Uterus (tissue), 4 donors: ENCODE results near the gene PDE4B. TPM values are rescaled to one million over a fixed set of nuclear protein-coding genes. Genes with fewer than 3 reads are reported as not detected.
"Not testable (repeated sequence)": the region's sequence is repeated elsewhere in the genome, so short reads cannot be mapped to it uniquely, and the experiment has no call there.

Source experiments
- DNase-seq, 2 donors: peaks; one replicate each; pipeline ENCODE4 v3.0.0-alpha.2; 2019 to 2020
- H3K27ac ChIP-seq, 2 donors: fragments of 200-600 bp; sonication (generic); 1 replicate in 1 of 2; 2 replicates in 1 of 2; pipeline ENCODE4 v1.5.1; 2016 to 2018
- H3K27me3 ChIP-seq, 2 donors: fragments of 200-600 bp; sonication (generic); one replicate each; pipeline ENCODE4 v1.5.1; 2018 to 2019; ENCODE audit warnings: control low read depth in 1 of 2
- H3K36me3 ChIP-seq, 2 donors: fragments of 200-600 bp; sonication (generic); one replicate each; pipeline ENCODE4 v1.5.1; 2019; ENCODE audit warnings: control low read depth in 1 of 2
- H3K4me1 ChIP-seq, 2 donors: fragments of 200-600 bp; sonication (generic); one replicate each; pipeline ENCODE4 v1.5.1; 2018 to 2019; ENCODE audit warnings: control low read depth in 1 of 2
- H3K4me3 ChIP-seq, 2 donors: fragments of 200-600 bp; sonication (generic); 1 replicate in 1 of 2; 2 replicates in 1 of 2; pipeline ENCODE4 v1.5.1; 2018 to 2019; ENCODE audit warnings: mild to moderate bottlenecking in 1 of 2
- H3K9me3 ChIP-seq, 2 donors: fragments of 200-600 bp; sonication (generic); one replicate each; pipeline ENCODE4 v1.5.1; 2019; ENCODE audit warnings: control low read depth in 1 of 2
- CTCF ChIP-seq, 4 experiments: fragments of 200-600 bp in 2 of 4; fragments of 450-650 bp in 2 of 4; sonication (generic) in 2 of 4; IDR thresholded peaks; one replicate each; pipeline ENCODE4 v1.5.1; 2016 to 2019; ENCODE audit warnings: antibody characterized with exemption in 4 of 4, mild to moderate bottlenecking in 2 of 4, moderate library complexity in 1 of 4
- POLR2A ChIP-seq, 2 donors: fragments of 450-650 bp; IDR thresholded peaks; one replicate each; pipeline ENCODE4 v1.6.1; 2016; ENCODE audit warnings: antibody characterized with exemption in 2 of 2, mild to moderate bottlenecking in 1 of 2, moderate library complexity in 1 of 2
- intact Hi-C: fragments of 100-400 bp; cut with DNase I; formaldehyde crosslinking; loops from one replicate; pipeline ENCODE4 v1.15.1; 2023; ENCODE audit warnings: low total_unique reads
- total RNA-seq, 4 donors: library from RNA; depleted of rRNA in 3 of 4; stranded (reverse); fragments of >200 nt in 3 of 4; gene quantifications; one replicate each; pipeline versions ENCODE4 v1.1.0 to v1.2.4, GENCODE V29; 2014 to 2023
- donor health status: DM: yes; HTN: yes; CAD: no.

PDE4B gene
- total RNA-seq, 4 donors from 2014 or later = 6.9 to 22.9 (median 17.8) TPM

- Histone ChIP-seq H3K9me3 (no peaks in the 10 kb centered on the region), H3K27ac (no peak overlapping the region), H3K4me3 (no peak overlapping the region), H3K4me1 (no peaks in the 10 kb centered on the region), H3K27me3 (no peaks in the 10 kb centered on the region), H3K36me3 (no peaks in the 10 kb centered on the region)
- DNase-seq = no peak
- TF ChIP-seq POLR2A (IDR thresholded peaks at IDR 0.05) (no peak), CTCF (IDR thresholded peaks at IDR 0.05) (no peak)
- intact Hi-C loops = no loop called here
Measured at GRCh38 chr1:66400660-66401059, 608.0 kb downstream of the PDE4B start.

GRCh38 chr1:66401244-66401643 is 608.5 kb downstream of the PDE4B start:
- DNase-seq = no peak
- Histone ChIP-seq H3K4me3 (no peak overlapping the region), H3K9me3 (no peaks in the 10 kb centered on the region), H3K4me1 (no peaks in the 10 kb centered on the region), H3K36me3 (no peaks in the 10 kb centered on the region), H3K27ac (no peak overlapping the region), H3K27me3 (no peaks in the 10 kb centered on the region)
- TF ChIP-seq CTCF (IDR thresholded peaks at IDR 0.05) (no peak), POLR2A (IDR thresholded peaks at IDR 0.05) (no peak)
- intact Hi-C loops = no loop called here

- Histone ChIP-seq H3K4me1 (no peaks in the 10 kb centered on the region), H3K27ac (peak overlapping the region; percentile 1 to 43), H3K36me3 (no peaks in the 10 kb centered on the region), H3K4me3 (no peak overlapping the region), H3K27me3 (no peaks in the 10 kb centered on the region), H3K9me3 (no peaks in the 10 kb centered on the region)
- no peak for TF ChIP-seq POLR2A (IDR thresholded peaks at IDR 0.05)
- no peak for TF ChIP-seq CTCF (IDR thresholded peaks at IDR 0.05)
- DNase-seq = peak; percentile 80
- intact Hi-C loops = no loop called here
Measured at GRCh38 chr1:66402194-66402593, 609.5 kb downstream of the PDE4B start.

- DNase-seq = no peak
- intact Hi-C loops = no loop called here
- TF ChIP-seq POLR2A (IDR thresholded peaks at IDR 0.05) = no peak
- no peak for TF ChIP-seq CTCF (IDR thresholded peaks at IDR 0.05)
- Histone ChIP-seq H3K9me3 (no peaks in the 10 kb centered on the region), H3K36me3 (no peaks in the 10 kb centered on the region), H3K27ac (peak overlapping the region; percentile 1 to 43), H3K4me1 (no peaks in the 10 kb centered on the region), H3K4me3 (no peak overlapping the region), H3K27me3 (no peaks in the 10 kb centered on the region)
Measured at GRCh38 chr1:66403007-66403731, 610.5 kb downstream of the PDE4B start.

GRCh38 chr1:66405061-66405460 is 612.4 kb downstream of the PDE4B start:
- H3K9me3 ChIP-seq = no peaks in the 10 kb centered on the region
- H3K4me3 ChIP-seq = no peak overlapping the region
- no peak overlapping the region for H3K27ac ChIP-seq
- no peak for TF ChIP-seq POLR2A (IDR thresholded peaks at IDR 0.05)
- TF ChIP-seq CTCF (IDR thresholded peaks at IDR 0.05) = no peak
- no peak for DNase-seq
- H3K36me3 ChIP-seq = no peaks in the 10 kb centered on the region
- intact Hi-C loops = no loop called here
- no peaks in the 10 kb centered on the region for H3K27me3 ChIP-seq
- H3K4me1 ChIP-seq = no peaks in the 10 kb centered on the region

GRCh38 chr1:66411449-66411848 is 618.8 kb downstream of the PDE4B start:
- H3K36me3 ChIP-seq, intact Hi-C loops, H3K27me3 ChIP-seq, H3K4me1 ChIP-seq, H3K9me3 ChIP-seq, DNase-seq, H3K4me3 ChIP-seq, H3K27ac ChIP-seq: not testable (repeated sequence)
